DND-41 (cell line): ENCODE data around the gene ENHO.

Source experiments
- CTCF ChIP-seq: IDR thresholded peaks from 2 replicates; pipeline ENCODE4 v1.5.1; 2012; ENCODE audit warnings: borderline replicate concordance, low read length, moderate library complexity, mild to moderate bottlenecking; ENCODE audit not compliant: poor library complexity, severe bottlenecking; ENCODE audit errors: extremely low read depth
- EZH2 ChIP-seq: IDR thresholded peaks from 3 replicates; pipeline ENCODE4 v1.6.1; 2012; ENCODE audit warnings: borderline replicate concordance, low read depth, mild to moderate bottlenecking, moderate library complexity, low read length, inconsistent platforms; ENCODE audit not compliant: severe bottlenecking

- TF ChIP-seq EZH2, result no peak
- TF ChIP-seq CTCF, result no peak
Measured at GRCh38 chr9:34508951-34509350, 13.8 kb downstream of the ENHO start.
